SU-DHL-6 (cell line): ENCODE data around the gene ADGRE3.

ENCODE experiments used
- EZH2phosphoT487 ChIP-seq: fragments of 200-600 bp; sonication (generic), shearing (Covaris generic); conservative IDR thresholded peaks from 2 replicates; pipeline ENCODE4 v1.6.1; 2018; ENCODE audit warnings: mild to moderate bottlenecking, antibody characterized with exemption, low read length, moderate library complexity, mixed read lengths
- TF ChIP-seq, protein P1 (sequence below): fragments of 200-600 bp; sonication (generic); IDR thresholded peaks from one replicate; pipeline ENCODE4 v1.5.1; 2017; ENCODE audit warnings: antibody characterized with exemption, mild to moderate bottlenecking, low read length, moderate library complexity; ENCODE audit not compliant: insufficient read depth, poor library complexity, severe bottlenecking

DNA sequence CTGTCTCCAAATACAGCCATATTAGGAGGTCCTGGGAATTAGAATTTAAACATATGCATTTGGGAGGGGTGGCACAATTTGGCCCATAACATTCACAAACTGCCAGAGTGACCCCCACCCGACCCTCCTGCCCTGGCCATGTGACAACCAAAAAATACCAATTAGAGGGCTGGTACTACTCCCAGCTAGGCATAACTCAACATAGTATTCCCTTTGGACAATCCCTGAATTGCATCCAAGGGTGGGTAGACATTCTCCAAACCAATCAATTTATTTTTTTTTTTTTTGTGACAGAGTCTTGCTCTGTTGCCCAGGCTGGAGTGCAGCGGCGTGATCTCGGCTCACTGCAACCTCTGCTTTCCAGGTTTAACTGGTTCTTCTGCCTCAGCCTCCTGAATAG lies 62.0 kb downstream of the ADGRE3 start:
- TF ChIP-seq, protein P1, sequence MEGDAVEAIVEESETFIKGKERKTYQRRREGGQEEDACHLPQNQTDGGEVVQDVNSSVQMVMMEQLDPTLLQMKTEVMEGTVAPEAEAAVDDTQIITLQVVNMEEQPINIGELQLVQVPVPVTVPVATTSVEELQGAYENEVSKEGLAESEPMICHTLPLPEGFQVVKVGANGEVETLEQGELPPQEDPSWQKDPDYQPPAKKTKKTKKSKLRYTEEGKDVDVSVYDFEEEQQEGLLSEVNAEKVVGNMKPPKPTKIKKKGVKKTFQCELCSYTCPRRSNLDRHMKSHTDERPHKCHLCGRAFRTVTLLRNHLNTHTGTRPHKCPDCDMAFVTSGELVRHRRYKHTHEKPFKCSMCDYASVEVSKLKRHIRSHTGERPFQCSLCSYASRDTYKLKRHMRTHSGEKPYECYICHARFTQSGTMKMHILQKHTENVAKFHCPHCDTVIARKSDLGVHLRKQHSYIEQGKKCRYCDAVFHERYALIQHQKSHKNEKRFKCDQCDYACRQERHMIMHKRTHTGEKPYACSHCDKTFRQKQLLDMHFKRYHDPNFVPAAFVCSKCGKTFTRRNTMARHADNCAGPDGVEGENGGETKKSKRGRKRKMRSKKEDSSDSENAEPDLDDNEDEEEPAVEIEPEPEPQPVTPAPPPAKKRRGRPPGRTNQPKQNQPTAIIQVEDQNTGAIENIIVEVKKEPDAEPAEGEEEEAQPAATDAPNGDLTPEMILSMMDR, result no peak
- no peak for TF ChIP-seq EZH2phosphoT487
